ENCODE results near the gene POM121L2. TPM values are rescaled to one million over a fixed set of nuclear protein-coding genes. Genes with fewer than 3 reads are reported as not detected.

POM121L2 gene
- total and polyA plus RNA-seq, 9 of the 15 experiments (the other 6 are each of a cell fraction or from before 2014, with no cell fraction given) = 0.23 to 0.45 TPM; not detected in 7

- TF ChIP-seq, protein P1, sequence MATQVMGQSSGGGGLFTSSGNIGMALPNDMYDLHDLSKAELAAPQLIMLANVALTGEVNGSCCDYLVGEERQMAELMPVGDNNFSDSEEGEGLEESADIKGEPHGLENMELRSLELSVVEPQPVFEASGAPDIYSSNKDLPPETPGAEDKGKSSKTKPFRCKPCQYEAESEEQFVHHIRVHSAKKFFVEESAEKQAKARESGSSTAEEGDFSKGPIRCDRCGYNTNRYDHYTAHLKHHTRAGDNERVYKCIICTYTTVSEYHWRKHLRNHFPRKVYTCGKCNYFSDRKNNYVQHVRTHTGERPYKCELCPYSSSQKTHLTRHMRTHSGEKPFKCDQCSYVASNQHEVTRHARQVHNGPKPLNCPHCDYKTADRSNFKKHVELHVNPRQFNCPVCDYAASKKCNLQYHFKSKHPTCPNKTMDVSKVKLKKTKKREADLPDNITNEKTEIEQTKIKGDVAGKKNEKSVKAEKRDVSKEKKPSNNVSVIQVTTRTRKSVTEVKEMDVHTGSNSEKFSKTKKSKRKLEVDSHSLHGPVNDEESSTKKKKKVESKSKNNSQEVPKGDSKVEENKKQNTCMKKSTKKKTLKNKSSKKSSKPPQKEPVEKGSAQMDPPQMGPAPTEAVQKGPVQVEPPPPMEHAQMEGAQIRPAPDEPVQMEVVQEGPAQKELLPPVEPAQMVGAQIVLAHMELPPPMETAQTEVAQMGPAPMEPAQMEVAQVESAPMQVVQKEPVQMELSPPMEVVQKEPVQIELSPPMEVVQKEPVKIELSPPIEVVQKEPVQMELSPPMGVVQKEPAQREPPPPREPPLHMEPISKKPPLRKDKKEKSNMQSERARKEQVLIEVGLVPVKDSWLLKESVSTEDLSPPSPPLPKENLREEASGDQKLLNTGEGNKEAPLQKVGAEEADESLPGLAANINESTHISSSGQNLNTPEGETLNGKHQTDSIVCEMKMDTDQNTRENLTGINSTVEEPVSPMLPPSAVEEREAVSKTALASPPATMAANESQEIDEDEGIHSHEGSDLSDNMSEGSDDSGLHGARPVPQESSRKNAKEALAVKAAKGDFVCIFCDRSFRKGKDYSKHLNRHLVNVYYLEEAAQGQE (IDR thresholded peaks at IDR 0.05; ENCODE audit: borderline replicate concordance) = no peak
- TF ChIP-seq, protein P1 (CRISPR knock-in tag; IDR thresholded peaks at IDR 0.05; ENCODE audit: low read depth) = no peak
- TF ChIP-seq FOXP4 (CRISPR knock-in tag; IDR thresholded peaks at IDR 0.05; ENCODE audit: borderline replicate concordance) (no peak), SRSF9 (IDR thresholded peaks at IDR 0.05; ENCODE audit: borderline replicate concordance, low read depth, low read length) (no peak), KLF16 (IDR thresholded peaks at IDR 0.05) (no peak), POLR2A (conservative IDR thresholded peaks at IDR 0.05) (no peak), FIP1L1 (IDR thresholded peaks at IDR 0.05; ENCODE audit: low read depth, low read length, poor library complexity, severe bottlenecking) (no peak), YY1 (IDR thresholded peaks at IDR 0.05; ENCODE audit: borderline replicate concordance in 1 of 3, control insufficient read depth in 1 of 3, extremely low read depth in 1 of 3, insufficient read depth in 3 of 3, insufficient read length in 1 of 3, insufficient replicate concordance in 2 of 3, low read depth in 1 of 3, low read length in 2 of 3) (no peak), SMARCC2 (IDR thresholded peaks at IDR 0.05; ENCODE audit: low read depth) (no peak), MIER1 (IDR thresholded peaks at IDR 0.05; ENCODE audit: low read depth) (no peak), PHB (CRISPR knock-in tag; IDR thresholded peaks at IDR 0.05) (no peak), OTX1 (CRISPR knock-in tag; IDR thresholded peaks at IDR 0.05) (no peak), DMBX1 (CRISPR knock-in tag; IDR thresholded peaks at IDR 0.05; ENCODE audit: borderline replicate concordance) (0 out of 2 replicates have a peak, but pooled peaks have one; percentile 21), SMARCB1 (IDR thresholded peaks at IDR 0.05; ENCODE audit: insufficient read length, low read depth) (no peak), MCM5 (IDR thresholded peaks at IDR 0.05; ENCODE audit: low read depth) (no peak)
- TF ChIP-seq, protein P2, sequence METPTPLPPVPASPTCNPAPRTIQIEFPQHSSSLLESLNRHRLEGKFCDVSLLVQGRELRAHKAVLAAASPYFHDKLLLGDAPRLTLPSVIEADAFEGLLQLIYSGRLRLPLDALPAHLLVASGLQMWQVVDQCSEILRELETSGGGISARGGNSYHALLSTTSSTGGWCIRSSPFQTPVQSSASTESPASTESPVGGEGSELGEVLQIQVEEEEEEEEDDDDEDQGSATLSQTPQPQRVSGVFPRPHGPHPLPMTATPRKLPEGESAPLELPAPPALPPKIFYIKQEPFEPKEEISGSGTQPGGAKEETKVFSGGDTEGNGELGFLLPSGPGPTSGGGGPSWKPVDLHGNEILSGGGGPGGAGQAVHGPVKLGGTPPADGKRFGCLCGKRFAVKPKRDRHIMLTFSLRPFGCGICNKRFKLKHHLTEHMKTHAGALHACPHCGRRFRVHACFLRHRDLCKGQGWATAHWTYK (CRISPR knock-in tag; IDR thresholded peaks at IDR 0.05) = no peak
Measured at GRCh38 chr6:27293436-27294098, 18.5 kb downstream of the POM121L2 start (continued).
